Measurements from ENCODE around the gene PSMD8.
A peak's percentile ranks its signal among the peaks of the same experiment; 100 is the strongest.
"Not testable (repeated sequence)": the region's sequence is repeated elsewhere in the genome, so short reads cannot be mapped to it uniquely, and the experiment has no call there.

The PSMD8 gene

DNA sequence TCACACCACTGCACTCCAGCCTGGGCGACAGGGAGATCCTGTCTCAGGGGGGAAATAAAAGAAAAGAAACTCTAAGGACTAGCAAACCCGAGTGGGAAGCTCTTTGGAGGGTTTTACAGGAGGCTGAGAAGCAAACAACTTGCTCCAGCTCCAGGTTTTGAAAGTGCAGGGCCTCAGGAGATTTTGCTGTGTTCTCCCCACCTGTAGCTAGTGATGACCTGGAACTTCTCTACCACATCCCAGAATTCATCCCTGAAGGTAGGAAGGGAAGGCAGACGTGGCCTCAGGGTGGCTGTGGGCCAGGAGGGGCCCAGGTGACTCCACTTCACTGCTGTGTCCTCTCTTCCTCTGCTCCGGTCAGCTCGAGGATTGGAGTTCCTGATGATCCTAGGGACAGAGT, 16.3 kb upstream of the PSMD8 start:
- H3K4me1 Mint-ChIP-seq: peaks cover 24% of the 10 kb centered on the region
- H3K27me3 Mint-ChIP-seq: peaks cover 42% of the 10 kb centered on the region
- no peak for ATAC-seq
- no peaks in the 10 kb centered on the region for H3K9me3 Mint-ChIP-seq
- H3K4me3 Mint-ChIP-seq: no peak overlapping the region
- DNase-seq: no peak
- H3K27ac Mint-ChIP-seq: no peak overlapping the region

DNA sequence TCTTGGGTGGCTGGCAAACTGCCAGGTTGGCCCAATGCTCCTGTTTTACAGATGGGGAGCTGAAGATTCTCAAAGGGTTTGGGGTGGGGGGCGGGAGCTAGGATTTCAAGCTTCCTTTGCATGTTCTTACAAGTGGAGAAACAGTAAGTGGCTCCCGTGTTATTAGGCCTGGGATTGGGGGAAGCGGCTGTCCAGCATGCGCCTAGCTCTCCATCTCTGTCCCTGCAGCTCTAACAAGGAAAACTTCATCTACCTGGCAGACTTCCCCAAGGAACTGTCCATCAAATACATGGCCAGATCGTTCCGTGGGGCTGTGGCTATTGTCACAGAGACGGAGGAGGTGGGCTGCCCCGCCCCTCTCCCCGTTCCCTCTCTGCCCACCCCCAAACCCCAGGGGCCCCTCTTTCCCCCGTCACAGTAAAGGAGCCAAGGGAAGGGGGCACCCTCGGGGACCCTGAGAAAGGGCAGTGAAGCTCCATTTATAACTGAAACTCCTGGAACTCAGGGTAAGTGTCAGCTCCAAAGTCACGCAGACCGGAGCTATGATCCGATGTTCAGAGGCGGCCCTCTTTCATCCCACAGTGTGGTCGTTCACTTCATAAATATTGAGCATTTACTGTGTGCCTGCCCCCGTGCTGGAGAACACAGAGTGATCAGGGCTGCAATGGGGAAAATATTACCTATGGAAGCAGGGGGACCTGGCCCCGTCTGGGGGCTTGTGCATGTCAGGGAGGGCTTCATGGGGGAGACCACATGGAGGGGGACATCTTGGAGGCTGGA, 14.9 kb upstream of the PSMD8 start:
- no peak overlapping the region for H3K27ac Mint-ChIP-seq
- H3K4me3 Mint-ChIP-seq: no peak overlapping the region
- DNase-seq: no peak
- peaks cover 24% of the 10 kb centered on the region for H3K4me1 Mint-ChIP-seq
- H3K9me3 Mint-ChIP-seq: no peaks in the 10 kb centered on the region
- H3K27me3 Mint-ChIP-seq: peaks cover 42% of the 10 kb centered on the region
- ATAC-seq: no peak

DNA sequence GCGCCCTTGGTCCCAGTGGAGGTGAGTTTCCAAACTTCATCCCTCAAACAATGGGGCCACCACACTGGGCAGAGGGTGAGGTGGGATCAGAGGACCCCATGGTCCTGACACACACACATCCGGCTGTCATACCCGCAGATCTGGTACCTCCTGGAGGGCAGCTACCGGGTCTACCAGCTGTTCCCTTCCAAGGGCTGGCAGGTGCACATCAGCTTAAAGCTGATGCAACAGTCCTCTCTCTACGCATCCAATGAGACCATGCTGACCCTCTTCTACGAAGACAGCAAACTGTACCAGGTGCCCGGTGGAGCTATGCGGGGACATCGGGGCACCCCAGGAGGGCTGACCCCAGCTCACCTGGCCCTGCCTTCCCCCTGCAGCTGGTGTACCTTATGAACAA, 14.0 kb upstream of the PSMD8 start:
- DNase-seq: no peak
- H3K4me1 Mint-ChIP-seq: peaks cover 24% of the 10 kb centered on the region
- ATAC-seq: no peak
- H3K27ac Mint-ChIP-seq: no peak overlapping the region
- peak overlapping the region in 1 of 2 donors; percentile 91 for H3K4me3 Mint-ChIP-seq
- H3K27me3 Mint-ChIP-seq: peaks cover 42% of the 10 kb centered on the region
- no peaks in the 10 kb centered on the region for H3K9me3 Mint-ChIP-seq

DNA sequence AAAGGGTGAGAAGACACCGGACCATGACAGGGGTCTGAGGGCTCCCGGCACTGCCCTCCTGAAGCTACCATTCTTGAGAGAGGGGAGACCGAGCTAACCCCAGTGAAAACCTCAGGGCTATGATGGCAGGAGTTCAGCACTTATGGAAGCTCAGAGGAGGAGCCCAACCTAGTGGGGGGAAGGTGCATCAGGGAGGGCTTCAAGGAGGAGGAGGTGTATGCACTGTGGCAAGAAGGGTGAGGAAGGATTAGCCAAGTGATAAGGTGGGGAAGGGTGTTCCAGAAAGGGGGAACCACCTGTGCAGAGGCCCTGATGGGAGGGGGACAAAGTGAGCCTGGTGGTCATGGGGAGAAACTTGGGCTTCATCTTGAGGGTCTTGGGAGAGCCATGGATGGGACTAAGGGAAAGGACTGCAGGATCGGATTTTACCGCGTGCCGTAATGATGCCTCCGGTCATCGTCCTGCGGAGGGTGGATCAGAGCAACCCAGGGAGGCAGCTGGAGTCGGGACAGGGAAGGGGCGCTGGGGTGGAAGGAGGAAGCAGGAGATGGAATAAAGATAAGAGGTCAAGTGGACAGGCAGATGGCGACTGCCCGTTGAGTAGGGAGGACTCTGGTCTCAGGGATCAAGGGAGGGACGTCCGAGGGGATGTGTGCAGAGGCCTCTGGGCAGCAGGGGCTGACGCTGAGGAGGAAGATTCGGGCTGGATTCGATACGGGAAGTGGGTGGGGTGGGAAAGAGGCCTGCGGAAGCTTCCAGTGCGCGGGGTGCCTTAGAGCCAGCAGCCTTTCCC, 13.3 kb upstream of the PSMD8 start:
- no peak for DNase-seq
- peaks cover 24% of the 10 kb centered on the region for H3K4me1 Mint-ChIP-seq
- H3K9me3 Mint-ChIP-seq: no peaks in the 10 kb centered on the region
- peak overlapping the region; percentile 90 to 91 for H3K4me3 Mint-ChIP-seq
- peak overlapping the region in 1 of 2 donors; percentile 10 for H3K27ac Mint-ChIP-seq
- peaks cover 41% of the 10 kb centered on the region for H3K27me3 Mint-ChIP-seq
- ATAC-seq: peak; percentile 1

DNA sequence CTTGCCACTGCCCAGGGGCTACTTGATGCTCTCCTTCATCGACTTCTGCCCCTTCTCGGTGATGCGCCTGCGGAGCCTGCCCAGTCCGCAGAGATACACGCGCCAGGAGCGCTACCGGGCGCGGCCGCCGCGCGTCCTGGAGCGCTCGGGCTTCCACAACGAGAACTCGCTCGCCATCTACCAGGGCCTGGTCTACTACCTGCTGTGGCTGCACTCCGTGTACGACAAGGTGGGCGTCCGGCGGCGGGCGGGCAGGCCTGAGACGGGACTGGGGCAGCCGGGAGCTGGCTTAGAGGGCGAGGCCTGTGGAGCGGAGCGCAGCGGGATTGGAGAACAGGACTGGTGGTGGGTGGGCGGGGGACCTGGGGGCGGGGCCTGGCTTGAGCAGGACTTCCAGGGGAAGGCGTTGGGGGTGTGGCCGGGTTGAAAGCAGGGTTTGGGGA, 12.7 kb upstream of the PSMD8 start:
- H3K9me3 Mint-ChIP-seq: no peaks in the 10 kb centered on the region
- no peak overlapping the region for H3K27ac Mint-ChIP-seq
- ATAC-seq (peak; percentile 80), DNase-seq (peak; percentile 67 to 72)
- peaks cover 41% of the 10 kb centered on the region for H3K27me3 Mint-ChIP-seq
- peaks cover 24% of the 10 kb centered on the region for H3K4me1 Mint-ChIP-seq
- peak overlapping the region; percentile 90 to 91 for H3K4me3 Mint-ChIP-seq

DNA sequence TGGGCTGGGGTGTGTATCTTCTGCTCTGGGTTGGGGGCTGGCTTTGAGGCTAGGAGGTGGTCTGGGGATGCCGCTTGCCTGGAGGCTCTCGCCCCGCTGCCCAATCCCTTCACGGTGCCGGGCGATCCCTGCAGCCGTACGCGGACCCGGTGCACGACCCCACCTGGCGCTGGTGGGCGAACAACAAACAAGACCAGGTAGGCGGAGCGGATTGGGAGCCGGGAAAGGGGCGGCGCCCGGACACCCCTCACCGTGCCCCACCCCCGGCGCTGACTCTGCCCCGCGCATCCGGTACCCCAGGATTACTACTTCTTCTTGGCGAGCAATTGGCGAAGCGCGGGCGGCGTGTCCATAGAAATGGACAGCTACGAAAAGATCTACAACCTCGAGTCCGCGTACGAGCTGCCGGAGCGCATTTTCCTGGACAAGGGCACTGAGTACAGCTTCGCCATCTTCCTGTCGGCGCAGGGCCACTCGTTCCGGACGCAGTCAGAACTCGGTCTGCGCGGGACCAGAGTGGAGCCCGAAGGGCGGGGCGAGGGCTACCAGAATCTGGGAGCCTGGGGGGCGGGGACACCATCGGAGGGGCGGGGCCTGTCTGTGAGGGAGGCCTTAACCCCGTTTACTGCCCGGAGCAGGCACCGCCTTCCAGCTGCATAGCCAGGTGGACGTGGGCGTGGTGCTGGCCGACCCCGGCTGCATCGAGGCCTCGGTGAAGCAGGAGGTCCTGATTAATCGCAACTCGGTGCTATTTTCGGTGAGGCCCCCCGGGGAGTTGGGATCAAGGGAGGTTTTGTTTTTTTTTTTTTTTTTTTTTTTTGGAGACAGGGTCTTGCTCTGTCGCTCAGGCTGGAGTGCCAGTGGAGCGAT, 12.1 kb upstream of the PSMD8 start:
- H3K4me1 Mint-ChIP-seq: peaks cover 24% of the 10 kb centered on the region
- peak overlapping the region; percentile 90 to 91 for H3K4me3 Mint-ChIP-seq
- H3K27me3 Mint-ChIP-seq: peaks cover 41% of the 10 kb centered on the region
- ATAC-seq (peak; percentile 78), DNase-seq (peak; percentile 77 to 79)
- H3K9me3 Mint-ChIP-seq: no peaks in the 10 kb centered on the region
- no peak overlapping the region for H3K27ac Mint-ChIP-seq

DNA sequence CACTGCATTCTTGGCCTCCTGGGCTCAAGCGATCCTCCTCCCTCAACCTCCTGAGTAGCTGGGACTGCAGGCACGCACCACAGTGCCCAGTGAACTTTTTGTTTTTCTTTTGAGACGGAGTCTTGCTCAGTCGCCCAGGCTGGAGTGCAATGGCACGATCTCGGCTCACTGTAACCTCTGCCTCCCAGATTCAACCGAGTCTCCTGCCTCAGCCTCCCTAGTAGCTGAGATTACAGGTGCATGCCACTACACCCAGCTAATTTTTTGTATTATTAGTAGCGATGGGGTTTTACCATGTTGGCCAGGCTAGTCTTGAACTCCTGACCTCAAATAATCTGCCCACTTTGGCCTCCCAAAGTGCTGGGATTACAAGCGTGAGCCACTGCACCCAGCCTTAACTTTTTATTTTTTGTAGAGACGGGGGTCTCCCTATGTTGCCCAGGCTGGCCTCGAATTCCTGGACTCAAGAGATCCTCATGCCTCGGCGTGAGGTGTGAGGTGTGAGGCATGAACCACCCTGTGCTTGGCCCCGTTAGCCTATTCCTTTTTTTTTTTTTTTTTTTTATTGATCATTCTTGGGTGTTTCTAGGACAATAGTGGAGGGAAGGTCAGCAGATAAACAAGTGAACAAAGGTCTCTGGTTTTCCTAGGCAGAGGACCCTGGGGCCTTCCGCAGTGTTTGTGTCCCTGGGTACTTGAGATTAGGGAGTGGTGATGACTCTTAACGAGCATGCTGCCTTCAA, 11.3 kb upstream of the PSMD8 start:
- ATAC-seq, H3K9me3 Mint-ChIP-seq, H3K27ac Mint-ChIP-seq, DNase-seq: not testable (repeated sequence)
- peak overlapping the region; percentile 90 to 91 for H3K4me3 Mint-ChIP-seq
- peaks cover 24% of the 10 kb centered on the region for H3K4me1 Mint-ChIP-seq
- H3K27me3 Mint-ChIP-seq: peaks cover 49% of the 10 kb centered on the region

DNA sequence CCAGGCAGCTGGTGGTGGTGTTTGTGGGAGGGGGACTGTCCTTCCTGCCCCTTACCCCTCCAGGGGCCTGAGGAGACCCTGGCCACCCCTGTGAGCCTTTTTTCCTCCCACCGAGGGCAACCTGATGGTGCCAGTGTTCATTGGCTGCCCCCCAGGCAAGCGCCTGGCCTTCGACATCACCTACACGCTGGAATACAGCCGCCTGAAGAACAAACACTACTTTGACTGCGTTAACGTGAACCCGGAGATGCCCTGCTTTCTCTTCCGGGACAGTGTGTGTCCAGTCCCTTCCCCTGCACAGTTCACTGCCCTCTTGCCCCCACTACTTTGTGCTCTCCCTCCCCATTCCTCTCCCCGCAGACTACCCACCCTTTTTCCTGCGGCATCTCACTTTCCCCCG, 7.3 kb upstream of the PSMD8 start:
- peaks cover 22% of the 10 kb centered on the region for H3K27me3 Mint-ChIP-seq
- no peak overlapping the region for H3K27ac Mint-ChIP-seq
- no peak overlapping the region for H3K4me3 Mint-ChIP-seq
- H3K9me3 Mint-ChIP-seq: no peaks in the 10 kb centered on the region
- ATAC-seq (no peak), DNase-seq (no peak)
- peaks cover 9% of the 10 kb centered on the region for H3K4me1 Mint-ChIP-seq

DNA sequence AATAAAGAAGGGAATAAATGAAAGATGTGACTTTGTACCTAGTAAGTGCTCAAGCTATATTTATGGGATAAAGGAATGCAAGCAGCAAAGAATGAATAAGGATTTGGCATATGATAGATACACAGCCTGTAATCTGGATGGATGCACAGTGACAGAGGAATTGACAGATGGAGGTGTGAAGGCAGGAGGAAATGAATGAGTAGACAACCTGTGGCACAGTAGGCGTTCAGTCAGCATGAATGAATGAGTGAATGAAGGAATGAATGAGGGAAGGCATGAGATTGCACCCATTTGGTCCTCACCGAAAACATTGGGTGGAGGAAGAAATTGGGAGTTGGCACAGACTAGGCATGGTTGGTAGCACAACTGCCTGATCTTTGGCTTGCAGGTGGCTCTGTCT, 4.8 kb upstream of the PSMD8 start:
- no peaks in the 10 kb centered on the region for H3K4me1 Mint-ChIP-seq
- no peak for DNase-seq
- H3K27me3 Mint-ChIP-seq: peaks cover 22% of the 10 kb centered on the region
- no peak overlapping the region for H3K27ac Mint-ChIP-seq
- no peaks in the 10 kb centered on the region for H3K9me3 Mint-ChIP-seq
- H3K4me3 Mint-ChIP-seq: no peak overlapping the region
- no peak for ATAC-seq

DNA sequence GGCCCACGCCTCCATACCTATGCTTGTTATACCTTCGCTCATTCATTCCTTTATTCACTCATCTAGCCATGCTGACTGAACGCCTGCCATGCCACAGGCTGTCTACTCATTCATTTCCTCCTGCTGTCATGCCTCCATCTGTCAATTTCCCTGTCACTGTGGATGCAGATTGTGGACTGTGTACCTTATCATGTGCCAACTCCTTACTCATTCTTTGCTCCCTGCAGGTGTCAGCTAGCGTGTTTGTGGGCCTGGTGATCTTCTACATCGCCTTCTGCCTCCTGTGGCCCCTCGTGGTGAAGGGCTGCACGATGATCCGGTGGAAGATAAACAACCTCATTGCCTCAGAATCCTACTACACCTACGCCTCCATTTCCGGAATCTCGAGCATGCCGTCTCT, 4.1 kb upstream of the PSMD8 start:
- Mint-ChIP-seq H3K27ac (no peak overlapping the region), H3K4me3 (no peak overlapping the region), H3K9me3 (no peaks in the 10 kb centered on the region), H3K4me1 (peaks cover 7% of the 10 kb centered on the region), H3K27me3 (peaks cover 22% of the 10 kb centered on the region)
- DNase-seq: no peak
- no peak for ATAC-seq

DNA sequence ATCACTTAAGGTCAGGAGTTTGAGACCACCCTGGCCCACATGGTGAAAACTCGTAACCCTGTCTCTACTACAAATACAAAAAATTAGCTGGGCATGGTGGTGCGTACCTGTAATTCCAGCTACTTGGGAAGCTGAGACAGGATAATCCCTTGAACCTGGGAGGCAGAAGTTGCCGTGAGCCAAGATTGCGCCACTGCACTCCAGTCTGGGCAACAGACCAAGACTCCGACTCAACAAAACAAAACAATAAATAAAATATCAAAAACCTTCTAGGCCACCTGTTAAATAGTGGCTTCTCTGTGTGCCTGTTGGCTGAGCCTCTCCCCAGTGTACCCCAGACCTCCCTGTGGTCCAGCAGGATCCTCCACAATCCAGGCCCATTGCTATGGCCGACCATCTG, 3.3 kb upstream of the PSMD8 start:
- DNase-seq (no peak), ATAC-seq (no peak)
- Mint-ChIP-seq H3K4me3 (no peak overlapping the region), H3K4me1 (peaks cover 15% of the 10 kb centered on the region), H3K27me3 (peaks cover 21% of the 10 kb centered on the region), H3K27ac (no peak overlapping the region), H3K9me3 (no peaks in the 10 kb centered on the region)

DNA sequence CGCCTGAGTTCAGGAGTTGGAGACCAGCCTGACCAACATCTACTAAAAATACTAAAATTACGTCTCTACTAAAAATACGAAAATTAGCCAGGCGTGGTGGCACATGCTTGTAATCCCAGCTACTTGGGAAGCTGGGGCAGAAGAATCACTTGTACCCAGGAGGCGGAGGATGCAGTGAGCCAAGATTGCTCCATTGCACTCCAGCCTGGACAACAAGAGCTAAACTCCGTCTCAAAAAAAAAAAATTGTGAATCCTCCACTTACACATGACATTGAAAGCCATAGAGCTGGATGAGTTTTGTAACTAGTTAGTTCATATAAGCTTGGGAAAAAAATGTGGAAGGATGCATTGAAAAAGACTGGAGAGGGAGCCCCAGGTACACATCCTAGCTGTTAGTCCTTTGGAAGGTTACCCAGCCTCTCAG, 452 bp upstream of the PSMD8 start:
- Mint-ChIP-seq H3K9me3 (no peaks in the 10 kb centered on the region), H3K4me1 (peaks cover 25% of the 10 kb centered on the region), H3K27ac (peak overlapping the region; percentile 78 to 100), H3K4me3 (peak overlapping the region; percentile 92 to 99), H3K27me3 (no peaks in the 10 kb centered on the region)
- ATAC-seq: no peak
- DNase-seq: no peak

DNA sequence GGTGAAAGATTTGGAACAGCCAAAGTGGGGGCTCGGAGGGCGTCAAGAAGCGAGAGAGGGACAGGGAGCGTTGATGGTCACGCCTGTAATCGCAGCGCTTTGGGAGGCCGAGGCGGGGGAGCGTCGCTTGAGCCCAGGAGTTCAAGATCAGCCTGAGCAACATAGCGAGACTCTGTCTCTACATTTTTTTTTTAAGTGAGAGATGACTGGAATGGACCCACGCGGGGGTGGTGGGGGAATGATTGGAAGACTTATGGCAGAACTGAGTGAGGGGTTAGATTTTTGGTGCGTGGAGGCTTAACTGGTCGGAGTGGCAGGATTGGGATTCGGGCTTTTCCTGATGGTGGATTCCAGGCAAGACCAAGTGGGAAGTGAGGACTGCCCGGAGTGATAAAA, 725 bp downstream of the PSMD8 start:
- Mint-ChIP-seq H3K27ac (peak overlapping the region; percentile 99 to 100), H3K9me3 (no peaks in the 10 kb centered on the region), H3K27me3 (no peaks in the 10 kb centered on the region), H3K4me3 (peak overlapping the region; percentile 92 to 99), H3K4me1 (peaks cover 31% of the 10 kb centered on the region)
- ATAC-seq (peak; percentile 0), DNase-seq (no peak)

DNA sequence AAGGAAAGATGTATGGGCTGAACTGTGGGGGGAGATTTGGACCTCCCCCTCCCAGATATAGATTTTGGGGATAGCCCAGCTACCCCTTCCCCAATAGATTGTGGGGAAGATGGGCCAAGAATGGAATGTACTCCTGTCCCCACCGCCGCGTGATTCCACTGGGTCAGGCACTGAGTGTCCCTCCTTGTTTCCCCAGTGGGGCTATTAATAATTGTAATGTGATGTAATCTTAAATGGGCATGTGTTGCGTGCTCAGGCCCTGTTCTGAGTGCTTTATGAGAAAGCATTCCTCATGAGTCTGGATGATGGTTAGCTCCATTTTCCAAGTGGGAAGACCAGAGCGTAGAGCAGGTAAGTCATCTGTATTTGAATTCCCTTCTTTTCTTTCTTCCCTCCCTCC, 1.4 kb downstream of the PSMD8 start:
- DNase-seq (no peak), ATAC-seq (no peak)
- Mint-ChIP-seq H3K9me3 (no peaks in the 10 kb centered on the region), H3K4me1 (peaks cover 31% of the 10 kb centered on the region), H3K27ac (peak overlapping the region in 1 of 2 donors; percentile 84), H3K27me3 (no peaks in the 10 kb centered on the region), H3K4me3 (peak overlapping the region; percentile 92 to 99)

DNA sequence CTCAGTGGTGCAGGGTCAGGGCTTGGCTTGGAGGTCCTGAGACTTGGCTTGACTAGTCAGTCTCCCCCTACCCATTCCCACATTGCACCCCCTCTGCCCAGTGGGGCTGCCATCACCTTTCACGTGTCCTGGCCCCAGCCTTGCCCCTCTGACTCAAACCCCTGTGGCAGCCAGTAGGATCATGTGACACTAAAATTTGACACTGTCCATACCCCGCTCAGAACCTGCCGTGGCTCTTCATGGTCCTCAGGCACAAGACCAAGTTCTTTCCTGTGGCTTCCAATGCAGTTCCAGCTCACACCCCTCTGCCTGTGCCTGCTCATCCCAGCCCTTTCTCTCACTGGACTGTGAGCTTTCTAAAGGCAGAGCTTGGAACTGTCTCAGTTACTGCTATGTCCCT, 2.2 kb downstream of the PSMD8 start:
- no peaks in the 10 kb centered on the region for H3K27me3 Mint-ChIP-seq
- ATAC-seq (no peak), DNase-seq (no peak)
- H3K4me3 Mint-ChIP-seq: peak overlapping the region; percentile 56
- peaks cover 31% of the 10 kb centered on the region for H3K4me1 Mint-ChIP-seq
- H3K9me3 Mint-ChIP-seq: no peaks in the 10 kb centered on the region
- H3K27ac Mint-ChIP-seq: no peak overlapping the region

All from stimulated activated naive CD8-positive, alpha-beta T cell treated with anti-CD3 and anti-CD28 coated beads, Interleukin-15, amount 100 ng/mL, for 72 hours (primary cell).